ENCODE measurements around the gene RASL11A. TPM values are rescaled to one million over a fixed set of nuclear protein-coding genes. Genes with fewer than 3 reads are reported as not detected.
"Not testable (repeated sequence)": the region's sequence is repeated elsewhere in the genome, so short reads cannot be mapped to it uniquely, and the experiment has no call there.

The RASL11A gene
- total and polyA plus RNA-seq, 2 of the 8 experiments (the other 6 are each of a cell fraction or from before 2014, with no cell fraction given), result 2.9 to 6.8 TPM

- no peak for TF ChIP-seq BRCA1 (IDR thresholded peaks at IDR 0.05; ENCODE audit: low read depth, low read length)
These were observed 28.2 kb downstream of the RASL11A start (continued) for GRCh38 chr13:27298849-27299248.

- H2BK5ac ChIP-seq (ENCODE audit: low read depth, low read length); H4K5ac ChIP-seq (ENCODE audit: insufficient read length, low read depth, low read length); FAIRE-seq; H3K36me3 ChIP-seq (ENCODE audit: control insufficient read depth in 2 of 4, insufficient read depth in 4 of 4, low read length in 3 of 4); H3K79me1 ChIP-seq (ENCODE audit: low read depth, low read length); H3K14ac ChIP-seq (ENCODE audit: insufficient read length); H2BK20ac ChIP-seq (ENCODE audit: low read length); DNase-seq (ENCODE audit: low read depth in 1 of 2, low spot score in 2 of 2); H3K23me2 ChIP-seq (ENCODE audit: low read depth, low read length); H3K18ac ChIP-seq (ENCODE audit: extremely low read depth, low read length); H2BK12ac ChIP-seq (ENCODE audit: low read depth, low read length); H3K4me1 ChIP-seq (replicated peaks in 1 of 4; ENCODE audit: control insufficient read depth in 3 of 4, insufficient read depth in 4 of 4, low read length in 3 of 4); H3K79me2 ChIP-seq (ENCODE audit: control insufficient read depth in 1 of 2, insufficient read depth in 2 of 2, low read length in 2 of 2); H3K9me3 ChIP-seq (ENCODE audit: insufficient read depth in 2 of 2, low read depth in 1 of 2, low read length in 1 of 2); H2AFZ ChIP-seq (ENCODE audit: low read length); H2AK5ac ChIP-seq (ENCODE audit: low read depth, low read length); H4K20me1 ChIP-seq (replicated peaks in 1 of 2; ENCODE audit: control insufficient read depth in 1 of 2, insufficient read depth in 2 of 2, low read length in 2 of 2); H4K8ac ChIP-seq (ENCODE audit: extremely low read depth, insufficient read depth, low read length); H3K56ac ChIP-seq (replicated peaks; ENCODE audit: insufficient read length, low read depth, low read length); H2BK15ac ChIP-seq (ENCODE audit: low read length); H3K4ac ChIP-seq (replicated peaks; ENCODE audit: insufficient read length, low read depth, low read length); POLR2A ChIA-PET (ENCODE audit: partially characterized antibody); H3K27me3 ChIP-seq (replicated peaks in 1 of 4; ENCODE audit: control insufficient read depth in 3 of 4, extremely low read depth in 1 of 4, insufficient read depth in 3 of 4, low read length in 3 of 4); H2BK120ac ChIP-seq (replicated peaks; ENCODE audit: low read depth, low read length); H3K9ac ChIP-seq (replicated peaks in 1 of 4; ENCODE audit: extremely low read depth in 1 of 4, low read depth in 3 of 4, low read length in 3 of 4); H3K4me3 ChIP-seq (ENCODE audit: extremely low read depth in 1 of 4, insufficient read depth in 2 of 4, low read depth in 3 of 4, low read length in 4 of 4); H3K23ac ChIP-seq (ENCODE audit: insufficient read length); H4K91ac ChIP-seq (replicated peaks; ENCODE audit: insufficient read length, low read length); H3K4me2 ChIP-seq (ENCODE audit: insufficient read depth in 1 of 2, low read depth in 2 of 2, low read length in 2 of 2); H3K27ac ChIP-seq (ENCODE audit: low read depth, low read length): not testable (repeated sequence)
- CTCF ChIA-PET (ENCODE audit: partially characterized antibody), result interaction anchor here (0.8 to 1.6 kb wide), 4 partner anchors 10 to 74 kb away, joined by 3 to 4 read pairs (median 4); no protein-coding TSS in a partner anchor
- 90% methylated on average over 7 of the region's 7 CpGs; no CpG with 5 or more reads in 1 of the 2 experiments for WGBS, 2 experiments (ENCODE audit: extremely low coverage in 1 of 2, insufficient coverage in 1 of 2, insufficient read length in 1 of 2, insufficient replicate concordance in 2 of 2, low coverage in 1 of 2, low lambda C conversion rate in 2 of 2, missing lambda C conversion rate in 1 of 2)
These were observed 29.8 kb downstream of the RASL11A start for GRCh38 chr13:27300406-27300805.

Data from H1 (cell line).